ENCODE results near the gene SMS.

Gene SMS

GRCh38 chrX:21940356-21940829 lies at the start of gene SMS:
SMS (plus strand) TSS chrX:21940709; CDS start chrX:21940825, 116 bp downstream.
- Mint-ChIP-seq H3K27ac (peak within 1 kb of the TSS; percentile 92), H3K4me3 (peak within 1 kb of the TSS; percentile 85), H3K4me1 (ENCODE audit: low read depth) (peaks cover 28% of the 10 kb centered on the region), H3K9me3 (no peaks in the 10 kb centered on the region), H3K36me3 (ENCODE audit: low read depth) (peaks cover 24% of the 10 kb centered on the region), H3K27me3 (peaks cover 25% of the 10 kb centered on the region)
- DNase-seq, result peak; percentile 74

DNA sequence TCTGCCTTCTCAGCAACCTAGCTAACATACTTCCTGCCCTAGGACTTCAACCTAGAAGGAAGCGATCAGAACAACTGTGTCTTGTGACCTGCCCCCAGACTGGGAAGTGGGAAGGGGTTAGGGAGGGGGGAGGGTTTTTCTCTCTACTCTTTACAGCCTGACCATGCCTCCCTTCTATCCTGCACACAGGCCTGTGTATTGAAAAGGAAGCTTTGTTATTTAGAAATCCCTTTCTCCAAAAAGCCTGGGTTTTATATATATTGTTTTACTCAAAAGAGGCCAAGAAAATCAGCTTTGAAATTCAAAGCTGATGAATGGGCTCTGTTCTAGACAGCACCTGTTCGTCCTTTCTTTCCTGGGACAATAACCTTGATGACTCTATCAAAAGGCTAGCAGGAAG lies 35.2 kb upstream of the SMS start:
- peaks cover 3% of the 10 kb centered on the region for H3K36me3 Mint-ChIP-seq (ENCODE audit: low read depth)
- DNase-seq, result no peak
- no peaks in the 10 kb centered on the region for H3K27me3 Mint-ChIP-seq
- no peak overlapping the region for H3K4me3 Mint-ChIP-seq
- H3K27ac Mint-ChIP-seq, result no peak overlapping the region
- no peaks in the 10 kb centered on the region for H3K4me1 Mint-ChIP-seq (ENCODE audit: low read depth)
- no peaks in the 10 kb centered on the region for H3K9me3 Mint-ChIP-seq

GRCh38 chrX:21905953-21906352 lies 34.6 kb upstream of the SMS start:
- no peak overlapping the region for H3K27ac Mint-ChIP-seq
- H3K9me3 Mint-ChIP-seq, result no peaks in the 10 kb centered on the region
- no peak overlapping the region for H3K4me3 Mint-ChIP-seq
- DNase-seq, result no peak
- H3K36me3 Mint-ChIP-seq (ENCODE audit: low read depth), result peaks cover 3% of the 10 kb centered on the region
- no peaks in the 10 kb centered on the region for H3K27me3 Mint-ChIP-seq
- H3K4me1 Mint-ChIP-seq (ENCODE audit: low read depth), result no peaks in the 10 kb centered on the region

DNA sequence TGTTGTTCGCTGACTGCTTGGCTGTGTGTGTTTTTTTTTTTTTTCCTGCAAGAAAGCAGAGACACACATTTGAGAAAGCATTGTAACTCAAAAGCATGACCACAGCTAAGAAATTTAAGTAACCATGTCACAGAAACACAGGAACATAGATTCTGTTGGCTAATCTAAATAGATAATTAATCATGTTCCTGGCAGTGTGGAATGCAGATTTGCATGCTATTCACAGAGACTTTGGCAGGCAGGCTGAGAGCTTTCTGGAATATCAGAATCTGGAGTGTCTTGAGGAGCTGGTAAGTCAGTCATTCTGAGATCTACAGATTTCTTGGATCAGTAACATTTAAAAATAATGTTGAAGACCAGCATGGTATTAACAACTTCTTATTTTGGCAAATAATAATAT lies 33.2 kb upstream of the SMS start:
- H3K4me1 Mint-ChIP-seq (ENCODE audit: low read depth), result peaks cover 1% of the 10 kb centered on the region
- peaks cover 3% of the 10 kb centered on the region for H3K36me3 Mint-ChIP-seq (ENCODE audit: low read depth)
- no peak for DNase-seq
- H3K9me3 Mint-ChIP-seq, result no peaks in the 10 kb centered on the region
- no peak overlapping the region for H3K27ac Mint-ChIP-seq
- H3K27me3 Mint-ChIP-seq, result no peaks in the 10 kb centered on the region
- H3K4me3 Mint-ChIP-seq, result no peak overlapping the region

DNA sequence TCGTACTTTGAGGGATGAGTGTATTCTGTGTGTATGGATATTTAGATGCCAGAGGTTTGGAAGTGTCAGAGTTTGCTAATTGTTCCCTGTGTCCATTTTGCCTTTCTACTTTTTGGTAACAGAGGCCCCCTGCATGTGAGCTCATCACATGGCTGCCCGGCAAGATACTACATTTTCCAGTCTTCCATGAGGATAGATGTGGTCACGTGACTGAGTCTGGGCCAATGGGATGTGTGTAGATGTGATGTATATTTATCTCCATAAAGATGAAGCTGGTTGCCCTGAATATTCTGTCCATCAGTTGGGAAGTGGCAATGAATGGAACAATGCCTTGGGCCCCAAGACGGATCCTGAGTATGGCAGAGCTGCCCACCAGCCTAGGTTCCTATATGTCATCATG lies 29.0 kb upstream of the SMS start:
- H3K4me1 Mint-ChIP-seq (ENCODE audit: low read depth), result peaks cover 4% of the 10 kb centered on the region
- peaks cover 5% of the 10 kb centered on the region for H3K27me3 Mint-ChIP-seq
- H3K4me3 Mint-ChIP-seq, result no peak overlapping the region

DNA sequence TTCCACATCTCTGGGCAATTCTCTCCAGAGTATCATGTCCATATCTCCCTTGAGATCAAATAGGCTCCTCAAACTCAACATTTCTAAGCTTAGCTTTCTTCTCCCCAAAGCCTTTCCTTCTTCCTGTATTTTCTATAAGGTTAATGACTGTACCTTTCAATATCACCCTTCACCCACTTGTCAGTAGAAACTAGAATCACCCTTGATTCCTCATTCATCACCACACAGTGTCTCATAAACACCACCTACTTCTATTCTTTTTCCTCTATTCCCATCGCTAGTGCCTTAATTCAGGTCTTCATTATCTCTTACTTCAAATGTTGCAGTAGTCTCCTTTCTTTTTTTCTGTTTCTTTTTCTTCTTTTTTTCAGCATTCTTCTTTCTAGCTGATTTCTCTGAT lies 28.3 kb upstream of the SMS start:
- Mint-ChIP-seq H3K27ac (no peak overlapping the region), H3K4me1 (ENCODE audit: low read depth) (peaks cover 4% of the 10 kb centered on the region), H3K9me3 (no peaks in the 10 kb centered on the region), H3K4me3 (no peak overlapping the region), H3K27me3 (peaks cover 5% of the 10 kb centered on the region), H3K36me3 (ENCODE audit: low read depth) (no peaks in the 10 kb centered on the region)
- DNase-seq, result no peak

More for the DNA sequence above, 29.0 kb upstream of the SMS start:
- Mint-ChIP-seq H3K36me3 (ENCODE audit: low read depth) (no peaks in the 10 kb centered on the region), H3K27ac (no peak overlapping the region), H3K9me3 (no peaks in the 10 kb centered on the region)
- no peak for DNase-seq

GRCh38 chrX:21912989-21913388 lies 27.5 kb upstream of the SMS start:
- peaks cover 4% of the 10 kb centered on the region for H3K4me1 Mint-ChIP-seq (ENCODE audit: low read depth)
- no peak overlapping the region for H3K4me3 Mint-ChIP-seq
- H3K36me3 Mint-ChIP-seq (ENCODE audit: low read depth), result no peaks in the 10 kb centered on the region
- peaks cover 5% of the 10 kb centered on the region for H3K27me3 Mint-ChIP-seq
- H3K27ac Mint-ChIP-seq, result no peak overlapping the region
- DNase-seq, result no peak
- H3K9me3 Mint-ChIP-seq, result no peaks in the 10 kb centered on the region

DNA sequence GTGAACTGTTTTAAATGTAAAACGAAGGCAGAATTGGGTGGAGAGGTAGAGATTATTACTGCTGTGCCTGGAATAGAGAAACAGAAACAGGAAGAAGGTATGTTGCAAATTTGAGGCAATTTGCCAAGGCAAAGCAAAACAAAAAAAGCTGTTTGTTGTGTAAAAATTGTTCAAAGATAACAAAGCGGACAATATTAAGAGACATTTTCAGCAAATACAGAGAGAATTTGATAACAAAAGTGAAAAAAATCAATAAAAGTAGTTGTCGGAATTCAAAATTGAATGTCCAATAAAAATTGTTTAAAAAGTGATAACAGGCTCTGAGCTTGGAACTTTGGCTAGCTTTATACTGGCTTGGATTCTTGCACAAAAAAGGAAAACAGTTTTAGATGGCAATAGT lies 14.4 kb upstream of the SMS start:
- H3K4me1 Mint-ChIP-seq (ENCODE audit: low read depth), result peaks cover 23% of the 10 kb centered on the region
- H3K36me3 Mint-ChIP-seq (ENCODE audit: low read depth), result no peaks in the 10 kb centered on the region
- H3K9me3 Mint-ChIP-seq, result no peaks in the 10 kb centered on the region
- no peak overlapping the region for H3K27ac Mint-ChIP-seq
- H3K27me3 Mint-ChIP-seq, result peaks cover 3% of the 10 kb centered on the region
- H3K4me3 Mint-ChIP-seq, result no peak overlapping the region
- DNase-seq, result no peak

GRCh38 chrX:21926527-21927278 lies 13.8 kb upstream of the SMS start:
- Mint-ChIP-seq H3K4me1 (ENCODE audit: low read depth) (peaks cover 23% of the 10 kb centered on the region), H3K9me3 (no peaks in the 10 kb centered on the region), H3K4me3 (no peak overlapping the region), H3K27me3 (peaks cover 3% of the 10 kb centered on the region), H3K27ac (peak overlapping the region; percentile 84), H3K36me3 (ENCODE audit: low read depth) (no peaks in the 10 kb centered on the region)
- no peak for DNase-seq

DNA sequence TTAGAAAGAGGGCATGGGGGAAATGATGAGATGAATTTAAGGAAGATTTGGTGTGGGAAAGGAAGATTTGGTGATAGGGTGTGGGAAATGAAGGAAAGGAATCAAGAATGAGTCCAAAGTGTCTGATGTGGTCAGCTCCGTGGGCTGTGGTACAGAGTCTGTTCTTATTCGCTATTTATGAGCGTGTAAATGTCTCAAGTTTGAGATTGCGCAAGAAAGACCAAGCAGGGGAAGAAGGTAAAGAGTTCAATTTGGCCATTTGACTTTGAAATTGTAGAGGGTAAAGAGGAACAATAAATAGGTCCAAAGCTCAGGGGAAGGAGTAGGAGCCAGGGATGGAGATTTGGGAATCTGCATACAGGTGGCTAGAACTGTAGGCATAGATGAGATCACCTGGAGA lies 11.3 kb upstream of the SMS start:
- Mint-ChIP-seq H3K27ac (no peak overlapping the region), H3K36me3 (ENCODE audit: low read depth) (no peaks in the 10 kb centered on the region), H3K9me3 (no peaks in the 10 kb centered on the region), H3K4me1 (ENCODE audit: low read depth) (peaks cover 33% of the 10 kb centered on the region), H3K4me3 (no peak overlapping the region), H3K27me3 (peaks cover 12% of the 10 kb centered on the region)
- no peak for DNase-seq

DNA sequence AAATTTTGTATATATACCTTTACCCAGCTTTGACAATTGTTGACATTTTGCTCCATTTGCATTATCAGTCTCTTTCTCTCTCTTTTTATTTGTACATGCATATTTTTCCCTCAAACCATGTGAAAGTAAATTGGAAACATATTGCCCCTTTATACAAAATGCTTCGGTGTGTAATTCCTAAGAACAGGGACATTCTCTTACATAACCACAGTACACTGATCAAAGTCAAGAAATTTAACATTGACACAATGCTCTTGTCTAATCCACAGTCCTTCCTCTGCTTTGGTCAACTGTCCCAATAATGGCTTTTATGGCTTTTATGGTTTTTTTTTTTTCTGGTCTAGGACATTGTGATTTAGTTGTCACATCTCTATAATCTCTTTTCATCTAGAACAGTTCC lies 9.5 kb upstream of the SMS start:
- H3K27me3 Mint-ChIP-seq, result peaks cover 16% of the 10 kb centered on the region
- H3K4me1 Mint-ChIP-seq (ENCODE audit: low read depth), result peaks cover 33% of the 10 kb centered on the region
- H3K27ac Mint-ChIP-seq, result no peak overlapping the region
- H3K36me3 Mint-ChIP-seq (ENCODE audit: low read depth), result no peaks in the 10 kb centered on the region
- DNase-seq, result no peak
- no peaks in the 10 kb centered on the region for H3K9me3 Mint-ChIP-seq
- H3K4me3 Mint-ChIP-seq, result no peak overlapping the region

DNA sequence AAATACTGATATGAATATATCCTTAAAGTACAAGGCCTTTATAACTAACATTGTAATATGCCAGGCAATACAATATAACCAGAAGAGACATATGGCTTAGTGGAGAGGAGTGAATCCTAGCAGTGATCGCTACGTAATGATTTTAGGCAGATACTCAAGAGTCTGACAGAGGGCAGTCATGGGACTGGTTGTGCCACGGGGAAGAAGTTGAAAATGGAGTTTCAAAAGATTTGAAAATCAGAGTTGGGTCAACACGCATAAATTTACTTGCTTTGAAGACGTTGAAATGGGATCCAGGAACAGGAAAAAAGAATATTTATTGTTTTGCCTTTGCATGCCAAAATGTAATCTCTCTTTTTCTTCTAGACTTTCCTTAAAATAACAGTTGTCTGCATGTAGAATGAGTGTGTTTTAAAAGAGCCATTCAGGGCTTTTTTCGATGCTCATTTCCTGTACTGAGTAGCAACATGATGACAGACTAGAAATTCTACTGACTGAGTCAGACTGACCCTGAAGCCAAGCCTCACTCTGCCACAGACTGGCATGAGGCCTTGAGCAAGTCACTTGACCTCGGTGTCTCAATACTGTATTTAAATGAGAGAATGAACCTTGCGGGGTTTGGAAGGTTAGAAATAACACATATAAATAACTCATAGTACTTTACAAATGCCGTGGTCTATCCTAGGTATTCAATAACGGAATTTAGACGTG lies 8.1 kb upstream of the SMS start:
- peaks cover 18% of the 10 kb centered on the region for H3K27me3 Mint-ChIP-seq
- no peaks in the 10 kb centered on the region for H3K36me3 Mint-ChIP-seq (ENCODE audit: low read depth)
- H3K4me3 Mint-ChIP-seq, result no peak overlapping the region
- no peaks in the 10 kb centered on the region for H3K9me3 Mint-ChIP-seq
- H3K4me1 Mint-ChIP-seq (ENCODE audit: low read depth), result peaks cover 21% of the 10 kb centered on the region
- peak overlapping the region; percentile 50 for H3K27ac Mint-ChIP-seq
- no peak for DNase-seq

DNA sequence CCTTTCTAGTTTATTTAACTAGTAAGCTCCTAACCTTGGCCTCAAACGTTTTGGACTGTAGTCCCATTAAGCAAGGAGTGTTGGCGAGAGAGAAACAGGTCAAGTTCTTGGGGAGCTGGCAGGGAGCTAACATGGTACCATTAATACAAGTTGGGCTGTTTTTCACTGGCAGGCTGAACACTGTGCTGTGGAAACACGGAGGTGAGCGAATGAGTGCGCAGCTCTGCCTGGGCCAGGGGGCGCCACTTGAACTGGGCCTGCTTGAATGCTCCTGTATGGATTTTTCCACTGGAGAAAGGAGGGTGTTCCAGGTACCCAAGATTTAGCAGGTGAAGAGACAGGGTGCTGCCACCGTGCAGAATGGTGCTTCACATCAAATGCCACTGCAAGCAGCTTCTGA lies 7.4 kb upstream of the SMS start:
- H3K4me3 Mint-ChIP-seq, result no peak overlapping the region
- H3K4me1 Mint-ChIP-seq (ENCODE audit: low read depth), result peaks cover 21% of the 10 kb centered on the region
- no peak for DNase-seq
- peaks cover 19% of the 10 kb centered on the region for H3K27me3 Mint-ChIP-seq
- no peaks in the 10 kb centered on the region for H3K9me3 Mint-ChIP-seq
- no peak overlapping the region for H3K27ac Mint-ChIP-seq
- no peaks in the 10 kb centered on the region for H3K36me3 Mint-ChIP-seq (ENCODE audit: low read depth)

DNA sequence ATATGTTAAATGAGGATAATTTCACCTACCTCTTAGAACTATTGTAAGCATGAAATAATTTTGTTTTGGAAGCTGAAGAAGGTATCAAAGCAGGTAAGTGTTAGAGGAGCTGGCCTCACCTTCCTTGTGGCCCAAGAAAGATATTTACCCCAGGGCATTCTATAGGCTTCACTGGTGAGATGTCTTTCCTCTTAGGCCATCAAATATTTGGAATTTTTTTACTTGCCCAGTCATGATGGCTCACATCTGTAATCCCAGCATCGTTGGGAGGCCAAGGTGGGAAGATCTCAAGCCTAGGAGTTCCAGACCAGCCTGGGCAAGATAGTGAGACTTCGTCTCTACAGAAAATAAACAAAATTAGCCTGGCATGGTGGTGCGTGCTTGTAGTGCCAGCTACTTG lies 6.1 kb upstream of the SMS start:
- Mint-ChIP-seq H3K9me3 (no peaks in the 10 kb centered on the region), H3K36me3 (ENCODE audit: low read depth) (no peaks in the 10 kb centered on the region), H3K27me3 (peaks cover 21% of the 10 kb centered on the region), H3K4me3 (no peak overlapping the region), H3K4me1 (ENCODE audit: low read depth) (peaks cover 14% of the 10 kb centered on the region), H3K27ac (no peak overlapping the region)
- no peak for DNase-seq

DNA sequence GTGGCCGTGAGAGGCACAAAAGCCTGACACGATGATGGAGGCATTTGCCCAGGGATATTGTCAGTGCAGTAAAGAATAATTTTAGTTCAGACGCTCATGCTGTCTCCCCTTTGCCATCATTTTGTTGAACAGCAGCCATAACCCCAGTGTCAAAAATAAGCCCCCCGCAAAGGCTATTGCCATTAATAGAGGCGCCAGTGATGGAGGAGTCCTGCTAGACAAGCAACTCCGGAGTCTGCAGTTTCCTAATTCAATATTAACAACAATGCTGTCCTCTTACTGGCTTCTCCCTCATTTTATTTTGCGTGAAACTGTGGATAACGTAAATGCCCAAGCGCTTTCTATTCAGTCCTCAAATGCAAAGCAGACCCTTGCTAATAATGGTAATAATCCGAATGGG lies 603 bp upstream of the SMS start:
- Mint-ChIP-seq H3K27me3 (peaks cover 26% of the 10 kb centered on the region), H3K4me1 (ENCODE audit: low read depth) (peaks cover 26% of the 10 kb centered on the region), H3K27ac (peak overlapping the region; percentile 71), H3K4me3 (peak overlapping the region; percentile 69), H3K36me3 (ENCODE audit: low read depth) (peaks cover 21% of the 10 kb centered on the region), H3K9me3 (no peaks in the 10 kb centered on the region)
- DNase-seq, result no peak
